Right lobe of liver (tissue), 6 donors: ENCODE results near the gene ADAMTS19. TPM values are rescaled to one million over a fixed set of nuclear protein-coding genes. Genes with fewer than 3 reads are reported as not detected.
A peak's percentile ranks its signal among the peaks of the same experiment; 100 is the strongest.

Experiments
- ATAC-seq, 4 donors: fragments of 200-7000 bp; cut with Tn5 transposase; one replicate each; pipeline ENCODE4 v1.9.1; 2020; ENCODE audit warnings: mild to moderate bottlenecking in 4 of 4, moderate library complexity in 4 of 4
- DNase-seq, 3 donors: peaks; one replicate each; pipeline ENCODE4 v3.0.0-alpha.2; 2020
- H3K27ac ChIP-seq, 3 donors: fragments of 200-600 bp; one replicate each; pipeline ENCODE4 v1.8.0; 2022
- H3K27me3 ChIP-seq, 2 donors: fragments of 200-600 bp; one replicate each; pipeline ENCODE4 v1.8.0; 2022
- H3K36me3 ChIP-seq, 4 donors: fragments of 200-600 bp; sonication (generic) in 1 of 4; one replicate each; pipeline versions ENCODE4 v1.5.1 to v1.8.0; 2017 to 2022; ENCODE audit warnings: control low read depth in 1 of 4
- H3K4me1 ChIP-seq, 4 donors: fragments of 200-600 bp; sonication (generic) in 1 of 4; one replicate each; pipeline versions ENCODE4 v1.5.1 to v1.8.0; 2017 to 2022; ENCODE audit warnings: control low read depth in 1 of 4
- H3K4me3 ChIP-seq, 3 donors: fragments of 200-600 bp; one replicate each; pipeline ENCODE4 v1.8.0; 2022
- H3K9me3 ChIP-seq, 4 donors: fragments of 200-600 bp; sonication (generic) in 1 of 4; one replicate each; pipeline versions ENCODE4 v1.5.1 to v1.8.0; 2017 to 2022; ENCODE audit warnings: control low read depth in 1 of 4
- CTCF ChIP-seq, 4 donors: fragments of 200-600 bp in 3 of 4; fragments of 450-650 bp in 1 of 4; IDR thresholded peaks; one replicate each; pipeline versions ENCODE4 v1.5.1 to v1.8.0; 2016 to 2022; ENCODE audit warnings: antibody characterized with exemption in 4 of 4, mild to moderate bottlenecking in 2 of 4
- POLR2A ChIP-seq: fragments of 450-650 bp; IDR thresholded peaks from one replicate; pipeline ENCODE4 v1.6.1; 2017; ENCODE audit warnings: antibody characterized with exemption, mild to moderate bottlenecking
- WGBS: methylation state at CpG from one replicate; pipeline ENCODE4 v1.1.6; 2018; ENCODE audit warnings: low coverage, low lambda C conversion rate; ENCODE audit not compliant: insufficient coverage; ENCODE audit errors: missing lambda C conversion rate; 5-methylcytosine and 5-hydroxymethylcytosine counted together
- intact Hi-C, 2 donors: fragments of 100-400 bp; cut with DNase I; formaldehyde crosslinking; loops; one replicate each; pipeline versions ENCODE4 v1.11.2 to v1.14.1; 2022
- total RNA-seq, 6 experiments: library from RNA; depleted of rRNA in 2 of 6; stranded (reverse); fragments of >200 nt in 2 of 6; fragmentation: NEBNext Ultra II Directional in 3 of 6; extraction: Animal tissue kit (Norgen Biotek cat#: 25700) in 3 of 6; gene quantifications; one replicate each; pipeline versions ENCODE4 v1.1.0 to v1.2.4, GENCODE V29; 2016 to 2023
- donor health status: DM: no; HTN: yes; CAD: no.
- donor health status: DM: no; HTN: no; CAD: no.
- donor health status: DM: no; HTN: no; CAD: no.
- donor health status: DM: no; HTN: yes; CAD: no.
- donor health status: DM: no; HTN: yes; CAD: no.

Gene ADAMTS19
- total RNA-seq, 6 experiments from 2014 or later: not detected

- Histone ChIP-seq H3K4me3 (peak overlapping the region; percentile 0 to 37 (median 9)), H3K9me3 (no peaks in the 10 kb centered on the region), H3K4me1 (peaks cover 0 to 13% (median 0%) of the 10 kb centered on the region in 4 donors), H3K36me3 (no peaks in the 10 kb centered on the region), H3K27ac (no peak overlapping the region), H3K27me3 (peaks cover 4 to 14% of the 10 kb centered on the region in 2 donors)
- WGBS: 17% methylated on average over 5 of the region's 88 CpGs
- ATAC-seq: peak; percentile 24 to 48 (median 44)
- peak in 2 of 3 donors; percentile 27 to 48 for DNase-seq
- no peak for TF ChIP-seq POLR2A
- TF ChIP-seq CTCF (IDR thresholded peaks at IDR 0.05): no peak
- intact Hi-C loops: no loop called here
These were observed 1.0 kb downstream of the ADAMTS19 start for GRCh38 chr5:129460936-129461710.

DNA sequence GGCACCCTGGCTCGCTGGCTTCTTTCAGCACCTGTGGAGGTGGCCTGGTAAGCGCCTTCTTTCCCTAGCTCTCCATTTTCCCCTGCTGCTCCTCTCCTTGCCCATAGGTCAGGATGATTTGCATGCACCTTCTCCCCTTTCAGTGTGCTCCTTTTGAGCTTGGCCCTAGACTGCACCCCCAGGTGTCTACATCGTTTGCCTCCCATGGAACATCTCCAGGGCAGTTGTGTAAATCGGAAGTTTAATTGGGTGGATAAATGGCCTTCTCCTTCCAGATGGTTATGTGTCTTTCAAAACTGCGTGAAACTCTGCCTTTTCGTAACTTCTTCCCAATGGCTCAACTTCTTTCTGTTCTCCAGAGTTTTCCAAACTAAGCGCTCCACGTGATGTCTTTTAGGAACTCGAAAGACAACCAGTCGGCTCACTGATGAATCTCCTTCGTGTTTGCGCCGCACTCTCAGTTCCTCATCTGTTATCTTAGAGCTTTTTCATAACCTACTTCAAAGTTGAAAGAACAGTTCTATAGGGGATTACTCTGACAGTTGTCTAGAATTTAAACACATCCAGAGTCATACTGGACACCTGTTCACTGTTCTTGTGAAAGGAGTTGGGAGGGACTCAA is 1.7 kb downstream of the ADAMTS19 start:
- Histone ChIP-seq H3K9me3 (no peaks in the 10 kb centered on the region), H3K27me3 (peaks cover 4 to 14% of the 10 kb centered on the region in 2 donors), H3K4me1 (peaks cover 0 to 13% (median 0%) of the 10 kb centered on the region in 4 donors), H3K4me3 (peak overlapping the region in 1 of 3 donors; percentile 37), H3K36me3 (no peaks in the 10 kb centered on the region), H3K27ac (no peak overlapping the region)
- TF ChIP-seq CTCF (IDR thresholded peaks at IDR 0.05) (peak in 1 of 4 donors; percentile 4), POLR2A (no peak)
- no peak for ATAC-seq
- WGBS: 30% methylated on average over 11 of the region's 13 CpGs
- intact Hi-C loops: no loop called here
- DNase-seq: no peak

DNA sequence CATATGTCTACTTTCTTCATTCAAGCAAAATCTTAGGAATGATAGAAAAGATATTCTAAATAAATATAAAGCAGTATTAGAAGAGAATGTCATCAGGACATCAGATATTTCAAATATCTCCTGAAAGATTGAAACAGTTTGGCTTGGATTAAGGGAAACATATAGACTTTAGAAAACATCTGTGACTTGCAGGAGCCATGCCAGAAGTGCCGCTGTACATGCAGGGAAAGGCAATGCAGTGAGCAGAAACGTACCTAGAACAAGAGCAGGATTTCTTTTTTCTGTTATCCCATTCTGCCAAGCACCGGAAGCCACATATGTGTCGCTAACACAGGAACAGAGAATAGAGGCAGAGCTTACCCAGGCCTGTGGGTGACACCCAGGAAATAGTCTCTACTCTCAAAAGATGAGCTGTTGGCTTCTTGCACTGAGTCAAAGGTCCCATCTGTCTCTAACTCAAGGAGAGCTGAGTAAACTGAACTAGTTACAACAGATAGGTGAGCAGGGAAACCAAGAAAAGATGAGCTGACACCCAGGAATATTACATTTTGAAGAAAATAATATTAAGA is 5.8 kb downstream of the ADAMTS19 start:
- peaks cover 0 to 7% (median 0%) of the 10 kb centered on the region in 4 donors for H3K4me1 ChIP-seq
- peaks cover 0 to 10% of the 10 kb centered on the region in 2 donors for H3K27me3 ChIP-seq
- intact Hi-C loops: no loop called here
- no peak for ATAC-seq
- no peaks in the 10 kb centered on the region for H3K9me3 ChIP-seq
- WGBS: 60% methylated on average over 3 of the region's 4 CpGs
- DNase-seq: no peak
- H3K27ac ChIP-seq: no peak overlapping the region
- no peak for TF ChIP-seq POLR2A
- no peak for TF ChIP-seq CTCF (IDR thresholded peaks at IDR 0.05)
- no peaks in the 10 kb centered on the region for H3K36me3 ChIP-seq
- no peak overlapping the region for H3K4me3 ChIP-seq

DNA sequence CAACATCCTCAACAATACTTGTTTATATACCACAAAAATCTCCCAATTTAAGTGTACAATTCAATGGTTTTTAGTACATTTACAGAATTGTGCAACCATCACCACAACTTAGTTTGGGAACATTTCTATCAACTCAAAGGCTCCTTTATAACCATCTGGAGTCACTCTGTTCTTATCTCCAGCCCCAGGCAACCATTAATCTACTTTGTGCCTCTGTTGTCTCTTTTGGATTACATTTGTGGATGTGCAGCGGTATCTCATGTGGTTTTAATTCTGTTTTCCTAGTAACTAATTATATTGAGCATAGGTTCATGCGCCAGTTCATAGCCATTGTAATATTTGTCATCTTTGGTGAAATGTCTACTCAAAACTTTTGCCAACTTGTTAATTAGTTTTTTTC is 14.4 kb downstream of the ADAMTS19 start:
- TF ChIP-seq CTCF (IDR thresholded peaks at IDR 0.05) (no peak), POLR2A (no peak)
- H3K4me3 ChIP-seq: no peak overlapping the region
- no peaks in the 10 kb centered on the region for H3K4me1 ChIP-seq
- H3K36me3 ChIP-seq: no peaks in the 10 kb centered on the region
- WGBS: 66% methylated on average over 2 of the region's 2 CpGs
- intact Hi-C loops: no loop called here
- H3K9me3 ChIP-seq: no peaks in the 10 kb centered on the region
- H3K27ac ChIP-seq: no peak overlapping the region
- no peak for DNase-seq
- ATAC-seq: no peak
- no peaks in the 10 kb centered on the region for H3K27me3 ChIP-seq
